K562 (cell line): ENCODE data around the gene CLSTN1. TPM values are rescaled to one million over a fixed set of nuclear protein-coding genes. Genes with fewer than 3 reads are reported as not detected.

Source experiments
- ATAC-seq: fragments of 200-7000 bp; cut with Tn5 transposase; 3 replicates; pipeline ENCODE4 v1.9.1; 2020; ENCODE audit warnings: moderate library complexity
- BruUV-seq: library from RNA; stranded (reverse); fragments of 400-500 nt; replicated peaks from 2 replicates; lab custom pipeline; 2021; lab: Mats Ljungman, UMichigan
- CTCF ChIA-PET: fragments of 300-600 bp; formaldehyde crosslinking; extraction: SDS; loops from one replicate; lab custom pipeline; 2021; ENCODE audit warnings: low intra/inter-chr PET ratio; lab: Yijun Ruan, JAX
- POLR2A ChIA-PET: fragments of 300-600, 350-650 bp; sonication (Branson Sonifier 250); formaldehyde crosslinking; extraction: SDS; loops from one replicate; lab custom pipeline; 2021; ENCODE audit warnings: antibody characterized with exemption, inconsistent platforms; lab: Yijun Ruan, JAX
- DNase-seq, 4 experiments: peaks; one replicate each; pipeline versions ENCODE4 v3.0.0 to v3.0.0-alpha.2; 2011 to 2018; ENCODE audit warnings: low spot score in 3 of 4, mixed read lengths in 3 of 4; ENCODE audit errors: extremely low read depth in 1 of 4
- FAIRE-seq: peaks from 2 replicates; lab custom pipeline; 2011; peaks lifted over from hg19 to GRCh38; lab: Jason Lieb, UNC
- H2AFZ ChIP-seq: 2 replicates; pipeline ENCODE4 v1.6.0; 2011; ENCODE audit warnings: low read depth, low read length, control low read depth, inconsistent platforms
- H3K27ac ChIP-seq: fragments of 200-600 bp; 3 replicates; pipeline ENCODE4 v1.8.0; 2011; ENCODE audit warnings: low read depth, mild to moderate bottlenecking, control low read depth, inconsistent platforms, low read length, moderate library complexity, mixed read lengths; ENCODE audit errors: extremely low read depth
- H3K27me3 ChIP-seq, 2 experiments: fragments of 300-600 bp in 1 of 2; 2 replicates in 1 of 2; 3 replicates in 1 of 2; pipeline versions ENCODE4 v1.6.0 to v1.8.0; 2011; ENCODE audit warnings: inconsistent platforms in 2 of 2, low read length in 2 of 2, mild to moderate bottlenecking in 1 of 2, mixed read lengths in 1 of 2, moderate library complexity in 1 of 2; ENCODE audit not compliant: control insufficient read depth in 2 of 2, insufficient read depth in 2 of 2
- H3K36me3 ChIP-seq: fragments of 300-600 bp; 3 replicates; pipeline ENCODE4 v1.8.0; 2011; ENCODE audit warnings: mild to moderate bottlenecking, low read length, inconsistent platforms; ENCODE audit not compliant: control insufficient read depth, insufficient read depth
- H3K4me1 ChIP-seq, 2 experiments: fragments of 200-600 bp in 1 of 2; replicated peaks in 1 of 2; 2 replicates in 1 of 2; 3 replicates in 1 of 2; pipeline versions ENCODE4 v1.5.1 to v1.8.0; 2011; ENCODE audit warnings: inconsistent platforms in 2 of 2, low read length in 2 of 2, mild to moderate bottlenecking in 1 of 2, mixed read lengths in 1 of 2, moderate library complexity in 1 of 2; ENCODE audit not compliant: control insufficient read depth in 2 of 2, insufficient read depth in 2 of 2
- H3K4me2 ChIP-seq: 2 replicates; pipeline ENCODE4 v1.6.1; 2011; ENCODE audit warnings: low read length, control low read depth, inconsistent platforms, mixed read lengths; ENCODE audit not compliant: insufficient read depth
- H3K4me3 ChIP-seq: fragments of 200-600 bp; sonication (generic), shearing (Covaris generic); 2 replicates; pipeline ENCODE4 v1.5.1; 2016; ENCODE audit warnings: control low read depth, inconsistent platforms
- H3K79me2 ChIP-seq: fragments of 200-600 bp; 3 replicates; pipeline ENCODE4 v1.8.0; 2011; ENCODE audit warnings: low read length, inconsistent platforms; ENCODE audit not compliant: control insufficient read depth, insufficient read depth
- H3K9ac ChIP-seq, 2 experiments: 2 replicates each; pipeline versions ENCODE4 v1.6.0 to v1.6.1; 2011; ENCODE audit warnings: low read depth in 2 of 2, low read length in 2 of 2, control low read depth in 1 of 2, inconsistent platforms in 1 of 2, mild to moderate bottlenecking in 1 of 2, mixed read lengths in 1 of 2; ENCODE audit not compliant: insufficient read depth in 1 of 2
- H3K9me1 ChIP-seq: one replicate; pipeline ENCODE4 v1.6.0; 2011; ENCODE audit warnings: inconsistent platforms, mild to moderate bottlenecking, low read length, moderate library complexity; ENCODE audit not compliant: control insufficient read depth, insufficient read depth
- H3K9me3 ChIP-seq: replicated peaks from 2 replicates; pipeline ENCODE4 v1.5.1; 2011; ENCODE audit warnings: low read depth, low read length, inconsistent platforms; ENCODE audit not compliant: control insufficient read depth, insufficient read depth
- H4K20me1 ChIP-seq: replicated peaks from 2 replicates; pipeline ENCODE4 v1.6.1; 2011; ENCODE audit warnings: low read length, inconsistent platforms, mixed read lengths; ENCODE audit not compliant: control insufficient read depth, insufficient read depth
- CBX1 ChIP-seq: sonication (generic); IDR thresholded peaks from 2 replicates; pipeline ENCODE4 v1.6.1; 2016; ENCODE audit warnings: antibody characterized with exemption, low read depth, mild to moderate bottlenecking
- CBX3 ChIP-seq, 2 experiments: IDR thresholded peaks; 1 replicate in 1 of 2; 2 replicates in 1 of 2; pipeline ENCODE4 v1.6.1; 2012; ENCODE audit warnings: inconsistent platforms in 2 of 2, low read length in 2 of 2, borderline replicate concordance in 1 of 2, control low read depth in 1 of 2
- CBX5 ChIP-seq: IDR thresholded peaks from 2 replicates; pipeline ENCODE4 v1.6.1; 2014; ENCODE audit warnings: low read depth, borderline replicate concordance
- HSF4 ChIP-seq: fragments of 250-450 bp; sonication (Bioruptor Pico); IDR thresholded peaks from 2 replicates; pipeline ENCODE4 v2.1.2; 2022; ENCODE audit warnings: mild to moderate bottlenecking, moderate library complexity, borderline replicate concordance
- MYBL2 ChIP-seq, 2 experiments: fragments of 450-650 bp in 1 of 2; sonication (generic) in 1 of 2; formaldehyde crosslinking in 1 of 2; IDR thresholded peaks; 2 replicates each; pipeline versions ENCODE4 v1.6.1 to v1.8.1; 2017 to 2022; ENCODE audit warnings: borderline replicate concordance in 1 of 2, inconsistent platforms in 1 of 2, low read depth in 1 of 2, mild to moderate bottlenecking in 1 of 2, missing genetic modification reagents in 1 of 2, moderate library complexity in 1 of 2
- RAD51 ChIP-seq: fragments of 450-650 bp; IDR thresholded peaks from 2 replicates; pipeline ENCODE4 v1.7.1; 2016; ENCODE audit warnings: low read depth, mild to moderate bottlenecking, borderline replicate concordance
- TRIM28 ChIP-seq: fragments of 450-650 bp; IDR thresholded peaks from 2 replicates; pipeline ENCODE4 v1.6.1; 2017
- WGBS: fragments of 100-300 bp; shearing (Covaris generic); methylation state at CpG from one replicate; pipeline ENCODE4 v1.1.6; 2016; ENCODE audit warnings: low coverage, mixed read lengths; ENCODE audit not compliant: insufficient coverage; ENCODE audit errors: missing lambda C conversion rate; 5-methylcytosine and 5-hydroxymethylcytosine counted together
- in situ Hi-C: fragments of 300-500 bp; cut with MboI; formaldehyde crosslinking; loops from 4 replicates; pipeline ENCODE4 v1.15.0; 2018; ENCODE audit warnings: inconsistent platforms, mixed read lengths
- intact Hi-C: fragments of 100-400 bp; cut with micrococcal nuclease; formaldehyde crosslinking; loops from 2 replicates; pipeline ENCODE4 v1.14.2; 2022
- polyA plus RNA-seq, 8 experiments: library from polyadenylated mRNA; depleted of rRNA in 4 of 8; stranded (reverse) in 5 of 8; unstranded in 3 of 8; fragments of >200 nt; fragmentation: Nextera tagmentation in 2 of 8; fragmentation: Illumina TruSeq in 1 of 8; extraction: Ambion mirVana in 2 of 8; extraction: Trizol in 1 of 8; gene quantifications; 2 replicates each; pipeline versions ENCODE4 v1.2.1 to v1.2.3, GENCODE V29; 2011 to 2014; ENCODE audit warnings: inconsistent platforms in 1 of 8, missing spikeins in 1 of 8
- total RNA-seq, 7 experiments: library from RNA; depleted of rRNA in 6 of 7; stranded (reverse); fragments of >200 nt in 6 of 7; fragmentation: Illumina TruSeq in 2 of 7; extraction: Trizol in 2 of 7; gene quantifications; 2 replicates each; pipeline versions ENCODE4 v1.2.1 to v1.2.3, GENCODE V29; 2011 to 2021; ENCODE audit warnings: low replicate concordance in 1 of 7

Gene CLSTN1
- total and polyA plus RNA-seq, 9 of the 15 experiments (the other 6 are each of a cell fraction or from before 2014, with no cell fraction given), result 1.1 to 32.5 (median 13.3) TPM

GRCh38 chr1:9733160-9733789 is 90.5 kb downstream of the CLSTN1 start:
- FAIRE-seq (no peak), DNase-seq (no peak), ATAC-seq (no peak)
- Histone ChIP-seq H3K79me2 (no peaks in the 10 kb centered on the region), H3K9me1 (no peaks in the 10 kb centered on the region), H3K27ac (no peak overlapping the region), H3K36me3 (peaks cover 77% of the 10 kb centered on the region; the same call in 2 of the 3 replicates), H2AFZ (no peak overlapping the region), H4K20me1 (no peaks in the 10 kb centered on the region), H3K4me3 (no peak overlapping the region), H3K9me3 (no peaks in the 10 kb centered on the region; the same call in 1 of the 2 replicates), H3K27me3 (no peaks in the 10 kb centered on the region), H3K9ac (no peak overlapping the region), H3K4me1 (peaks cover 0 to 7% of the 10 kb centered on the region in 2 experiments; a peak in 1 of 5 replicates), H3K4me2 (no peak overlapping the region)
- ChIA-PET POLR2A (interaction anchor here (0.6 to 1.3 kb wide), 4 partner anchors 12 to 137 kb away, joined by 3 to 6 read pairs (median 4); no protein-coding TSS in a partner anchor), CTCF (no interaction called here)
- BruUV-seq, result no TSS peak
- 81% methylated on average over 14 of the region's 14 CpGs for WGBS
- peak; percentile 73; the same call in 1 of the 2 replicates for TF ChIP-seq CBX5
- peak; percentile 76 for TF ChIP-seq TRIM28
- no peak for TF ChIP-seq HSF4 (CRISPR knock-in tag)
- no peak for TF ChIP-seq RAD51
- peak in 1 of 2 experiments; percentile 77; a peak in 2 of 3 replicates for TF ChIP-seq CBX3 (IDR thresholded peaks at IDR 0.05; ENCODE audit: borderline replicate concordance in 1 of 2, low read length in 2 of 2)
- TF ChIP-seq MYBL2 (IDR thresholded peaks at IDR 0.05; ENCODE audit: low read depth), result no peak
- no peak for TF ChIP-seq MYBL2 (CRISPR knock-in tag; IDR thresholded peaks at IDR 0.05; ENCODE audit: borderline replicate concordance)
- peak; percentile 46; the same call in 1 of the 2 replicates for TF ChIP-seq CBX1
- intact Hi-C loops (no loop called here), in situ Hi-C loops (no loop called here)
